GM18951 (cell line): Measurements from ENCODE around the gene KRT1.
"Not testable (repeated sequence)": the region's sequence is repeated elsewhere in the genome, so short reads cannot be mapped to it uniquely, and the experiment has no call there.

ENCODE experiments used
- POLR2A ChIP-seq: IDR thresholded peaks from 4 replicates; pipeline ENCODE4 v1.6.1; 2011; ENCODE audit warnings: mild to moderate bottlenecking; ENCODE audit not compliant: insufficient read length, insufficient read depth; ENCODE audit errors: extremely low read depth
- in situ Hi-C: fragments of 300-500 bp; cut with MboI; formaldehyde crosslinking; loops from one replicate; pipeline ENCODE4 v1.12.0; 2022; ENCODE audit warnings: low sequenced_read_pairs, mixed read lengths, inconsistent platforms; ENCODE audit not compliant: unreplicated experiment

KRT1 gene

GRCh38 chr12:52680363-52680762 is at the start of gene KRT1:
Gene KRT1 (minus strand): TSS chr12:52680407. CDS start chr12:52680348, 59 bp downstream.
- in situ Hi-C loops, result no loop called here
- TF ChIP-seq POLR2A, result no peak

- in situ Hi-C loops, result no loop called here
- no peak for TF ChIP-seq POLR2A
Observed at GRCh38 chr12:52729147-52729546, 48.9 kb upstream of the KRT1 start.

GRCh38 chr12:52728374-52728773 is 48.2 kb upstream of the KRT1 start:
- TF ChIP-seq POLR2A, result no peak

GRCh38 chr12:52727037-52727436 is 46.8 kb upstream of the KRT1 start:
- in situ Hi-C loops, result no loop called here
- no peak for TF ChIP-seq POLR2A

More at GRCh38 chr12:52728374-52728773, 48.2 kb upstream of the KRT1 start:
- in situ Hi-C loops, result no loop called here

GRCh38 chr12:52726451-52726850 is 46.2 kb upstream of the KRT1 start:
- in situ Hi-C loops, result no loop called here
- no peak for TF ChIP-seq POLR2A

- in situ Hi-C loops, result no loop called here
- TF ChIP-seq POLR2A, result no peak
Observed at GRCh38 chr12:52724384-52724783, 44.2 kb upstream of the KRT1 start.

GRCh38 chr12:52722680-52723079 is 42.5 kb upstream of the KRT1 start:
- in situ Hi-C loops, result no loop called here
- no peak for TF ChIP-seq POLR2A

GRCh38 chr12:52721838-52722470 is 41.7 kb upstream of the KRT1 start:
- in situ Hi-C loops, result no loop called here
- no peak for TF ChIP-seq POLR2A

- in situ Hi-C loops, result no loop called here
- no peak for TF ChIP-seq POLR2A
Observed at GRCh38 chr12:52720365-52720886, 40.2 kb upstream of the KRT1 start.

- in situ Hi-C loops, result no loop called here
- TF ChIP-seq POLR2A, result no peak
Observed at GRCh38 chr12:52716061-52716460, 35.9 kb upstream of the KRT1 start.

- in situ Hi-C loops, result no loop called here
Observed at GRCh38 chr12:52715416-52715815, 35.2 kb upstream of the KRT1 start.

GRCh38 chr12:52714887-52715281 is 34.7 kb upstream of the KRT1 start:
- no peak for TF ChIP-seq POLR2A
- in situ Hi-C loops, result no loop called here

More at GRCh38 chr12:52715416-52715815, 35.2 kb upstream of the KRT1 start:
- no peak for TF ChIP-seq POLR2A

GRCh38 chr12:52713960-52714886 is 34.0 kb upstream of the KRT1 start:
- TF ChIP-seq POLR2A, result no peak
- in situ Hi-C loops, result no loop called here

GRCh38 chr12:52712122-52712521 is 31.9 kb upstream of the KRT1 start:
- in situ Hi-C loops, result not testable (repeated sequence)

GRCh38 chr12:52710730-52711129 is 30.5 kb upstream of the KRT1 start:
- in situ Hi-C loops, result no loop called here
- no peak for TF ChIP-seq POLR2A
